Cardiac muscle cell (in vitro differentiated cells and primary cell): ENCODE data around the gene RNASET2. TPM values are rescaled to one million over a fixed set of nuclear protein-coding genes. Genes with fewer than 3 reads are reported as not detected.
A peak's percentile ranks its signal among the peaks of the same experiment; 100 is the strongest.

Experiments
- DNase-seq, 2 donors: peaks; one replicate each; pipeline versions ENCODE4 v3.0.0 to v3.0.0-alpha.2; 2010 to 2017; ENCODE audit warnings: low read depth in 1 of 2, low spot score in 1 of 2
- H3K27ac ChIP-seq: fragments of 200-600 bp; sonication (generic); 2 replicates; pipeline ENCODE4 v1.5.1; 2016
- H3K27me3 ChIP-seq: fragments of 200-600 bp; sonication (generic); 2 replicates; pipeline ENCODE4 v1.6.0; 2016; ENCODE audit warnings: control low read depth
- H3K36me3 ChIP-seq: fragments of 200-600 bp; sonication (generic); 2 replicates; pipeline ENCODE4 v1.5.1; 2016; ENCODE audit warnings: control low read depth
- H3K4me1 ChIP-seq: fragments of 200-600 bp; sonication (generic); 2 replicates; pipeline ENCODE4 v1.8.1; 2017; ENCODE audit warnings: low read depth, mild to moderate bottlenecking, mixed run types
- H3K4me3 ChIP-seq: fragments of 200-600 bp; sonication (generic); 2 replicates; pipeline ENCODE4 v1.5.1; 2016; ENCODE audit warnings: mild to moderate bottlenecking
- H3K9me3 ChIP-seq: fragments of 200-600 bp; sonication (generic); 2 replicates; pipeline ENCODE4 v1.5.1; 2017; ENCODE audit warnings: low read depth, mild to moderate bottlenecking, control low read depth
- polyA plus RNA-seq: library from polyadenylated mRNA; unstranded; fragments of >200 nt; fragmentation: Nextera tagmentation; extraction: Ambion mirVana; gene quantifications from 2 replicates; pipeline ENCODE4 v1.2.1, GENCODE V29; 2016
- total RNA-seq: library from RNA; depleted of rRNA; stranded (reverse); fragments of >200 nt; gene quantifications from 2 replicates; pipeline ENCODE4 v1.2.3, GENCODE V29; 2016
- TF ChIP-seq, protein P1 (sequence below): IDR thresholded peaks from 2 replicates; pipeline ENCODE4 v1.5.1; 2012; ENCODE audit warnings: low read depth, mild to moderate bottlenecking, low read length

RNASET2 gene
- total and polyA plus RNA-seq, 2 experiments from 2014 or later, result 20.7 to 24.1 TPM

GRCh38 chr6:166969390-166970002 lies 13.1 kb upstream of the RNASET2 start:
- no peak for DNase-seq
- Histone ChIP-seq H3K27me3 (no peaks in the 10 kb centered on the region), H3K4me1 (no peaks in the 10 kb centered on the region), H3K27ac (no peak overlapping the region), H3K4me3 (no peak overlapping the region), H3K9me3 (no peaks in the 10 kb centered on the region), H3K36me3 (no peaks in the 10 kb centered on the region)
- TF ChIP-seq, protein P1, sequence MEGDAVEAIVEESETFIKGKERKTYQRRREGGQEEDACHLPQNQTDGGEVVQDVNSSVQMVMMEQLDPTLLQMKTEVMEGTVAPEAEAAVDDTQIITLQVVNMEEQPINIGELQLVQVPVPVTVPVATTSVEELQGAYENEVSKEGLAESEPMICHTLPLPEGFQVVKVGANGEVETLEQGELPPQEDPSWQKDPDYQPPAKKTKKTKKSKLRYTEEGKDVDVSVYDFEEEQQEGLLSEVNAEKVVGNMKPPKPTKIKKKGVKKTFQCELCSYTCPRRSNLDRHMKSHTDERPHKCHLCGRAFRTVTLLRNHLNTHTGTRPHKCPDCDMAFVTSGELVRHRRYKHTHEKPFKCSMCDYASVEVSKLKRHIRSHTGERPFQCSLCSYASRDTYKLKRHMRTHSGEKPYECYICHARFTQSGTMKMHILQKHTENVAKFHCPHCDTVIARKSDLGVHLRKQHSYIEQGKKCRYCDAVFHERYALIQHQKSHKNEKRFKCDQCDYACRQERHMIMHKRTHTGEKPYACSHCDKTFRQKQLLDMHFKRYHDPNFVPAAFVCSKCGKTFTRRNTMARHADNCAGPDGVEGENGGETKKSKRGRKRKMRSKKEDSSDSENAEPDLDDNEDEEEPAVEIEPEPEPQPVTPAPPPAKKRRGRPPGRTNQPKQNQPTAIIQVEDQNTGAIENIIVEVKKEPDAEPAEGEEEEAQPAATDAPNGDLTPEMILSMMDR, result no peak

GRCh38 chr6:166966268-166966667 lies 9.9 kb upstream of the RNASET2 start:
- Histone ChIP-seq H3K4me1 (no peaks in the 10 kb centered on the region), H3K27ac (no peak overlapping the region), H3K36me3 (no peaks in the 10 kb centered on the region), H3K4me3 (no peak overlapping the region), H3K9me3 (no peaks in the 10 kb centered on the region), H3K27me3 (no peaks in the 10 kb centered on the region)
- DNase-seq, result no peak
- TF ChIP-seq, protein P1, result no peak

- TF ChIP-seq, protein P1, result no peak
- Histone ChIP-seq H3K27ac (no peak overlapping the region), H3K27me3 (peaks cover 2% of the 10 kb centered on the region), H3K9me3 (no peaks in the 10 kb centered on the region), H3K4me1 (no peaks in the 10 kb centered on the region), H3K36me3 (no peaks in the 10 kb centered on the region), H3K4me3 (no peak overlapping the region)
- DNase-seq, result no peak
Measured at GRCh38 chr6:166960609-166960978, 4.2 kb upstream of the RNASET2 start.

DNA sequence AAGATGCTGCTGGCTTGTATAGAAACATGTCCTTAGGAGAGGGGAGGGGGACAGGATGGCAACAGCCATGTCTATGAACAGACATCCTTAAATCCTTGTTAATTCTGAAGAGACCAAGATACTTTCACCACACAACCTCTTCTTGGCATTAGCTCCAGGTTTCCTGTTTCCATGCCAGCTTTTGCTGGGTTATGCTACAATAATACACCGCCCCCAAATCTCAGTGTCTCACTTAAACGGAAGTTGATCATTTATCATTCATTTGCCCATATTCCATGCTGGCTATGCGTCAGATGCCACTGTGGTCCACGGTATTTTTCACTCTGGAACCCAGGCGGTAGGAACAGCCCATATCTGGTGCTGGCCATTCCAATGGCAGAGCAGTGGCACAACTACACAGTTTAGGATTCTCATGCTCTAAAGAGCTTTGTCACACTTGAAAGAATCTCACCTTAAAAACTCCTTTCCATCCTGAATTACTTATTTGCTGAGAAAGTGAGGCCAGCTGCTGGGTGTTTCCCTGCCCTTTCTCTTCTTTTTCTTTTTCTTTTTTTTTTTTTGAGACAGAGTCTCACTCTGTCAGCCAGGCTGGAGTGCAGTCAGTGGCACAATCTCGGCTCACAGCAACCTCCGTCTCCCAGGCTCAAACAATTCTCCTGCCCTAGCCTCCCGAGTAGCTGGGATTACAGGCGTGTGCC lies 3.7 kb upstream of the RNASET2 start:
- Histone ChIP-seq H3K4me1 (no peaks in the 10 kb centered on the region), H3K9me3 (no peaks in the 10 kb centered on the region), H3K27ac (no peak overlapping the region), H3K4me3 (no peak overlapping the region), H3K36me3 (no peaks in the 10 kb centered on the region), H3K27me3 (peaks cover 2% of the 10 kb centered on the region)
- DNase-seq, result no peak
- TF ChIP-seq, protein P1, result no peak

DNA sequence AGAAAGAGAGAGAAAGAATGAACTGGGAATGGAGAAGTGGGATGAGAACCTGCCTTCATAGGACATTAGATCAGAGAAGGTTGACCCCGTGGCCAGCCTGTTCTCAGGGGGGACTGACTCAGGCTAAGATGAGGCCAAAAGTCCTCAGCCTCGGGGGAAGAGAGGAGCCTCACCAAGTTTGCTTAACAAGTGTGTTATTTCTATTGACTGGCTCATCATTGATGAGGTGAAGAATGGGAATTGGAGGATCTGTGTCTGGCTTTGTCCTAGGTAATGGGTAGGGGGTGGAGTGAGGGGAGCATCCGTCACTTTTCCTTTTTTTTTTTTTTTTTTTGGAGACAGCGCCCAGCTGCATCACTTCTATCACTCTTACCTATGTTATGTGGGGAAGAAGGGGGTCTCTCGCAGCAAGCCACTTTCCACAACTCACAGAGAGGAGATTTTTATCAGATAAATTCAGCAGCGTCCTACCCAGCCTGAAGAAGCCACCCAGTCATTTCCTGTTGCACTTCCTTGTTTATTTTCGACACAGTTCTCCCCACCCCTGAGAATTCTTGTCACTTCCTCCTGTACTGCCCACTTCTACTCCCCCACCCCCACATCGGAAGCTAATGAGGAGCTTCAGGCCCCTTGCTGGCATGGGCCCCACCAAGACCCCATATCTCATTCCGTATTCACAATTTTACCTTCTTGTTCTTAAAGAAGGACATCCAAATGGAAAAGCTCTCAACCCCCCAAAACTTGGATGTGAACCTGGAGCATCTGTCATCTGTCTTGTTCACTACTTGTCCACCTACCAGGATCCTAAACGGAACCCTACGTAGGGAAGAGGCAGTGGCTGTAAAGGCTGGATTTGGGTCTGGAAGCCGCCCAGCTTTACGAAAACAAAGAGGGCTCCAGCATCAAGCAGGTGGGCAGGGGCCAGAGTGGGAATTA lies 2.8 kb upstream of the RNASET2 start:
- Histone ChIP-seq H3K9me3 (no peaks in the 10 kb centered on the region), H3K27ac (no peak overlapping the region)

More for the DNA sequence above, 2.8 kb upstream of the RNASET2 start:
- TF ChIP-seq, protein P1, result no peak
- H3K4me1 ChIP-seq, result no peaks in the 10 kb centered on the region
- H3K4me3 ChIP-seq, result no peak overlapping the region
- no peaks in the 10 kb centered on the region for H3K36me3 ChIP-seq
- peak in 1 of 2 donors; percentile 20 for DNase-seq
- H3K27me3 ChIP-seq, result peaks cover 2% of the 10 kb centered on the region
